ENCODE data around the gene PPM1L.

- TF ChIP-seq POLR2A (IDR thresholded peaks at IDR 0.05) (no peak), CTCF (IDR thresholded peaks at IDR 0.05) (no peak)
These were observed 287.5 kb downstream of the PPM1L start for GRCh38 chr3:161043336-161044035.

All from vagina (tissue), 2 donors.